Measurements from ENCODE around the gene WDR87. TPM values are rescaled to one million over a fixed set of nuclear protein-coding genes. Genes with fewer than 3 reads are reported as not detected.

Gene WDR87
- total RNA-seq, 1 experiment from 2014 or later, result not detected

DNA sequence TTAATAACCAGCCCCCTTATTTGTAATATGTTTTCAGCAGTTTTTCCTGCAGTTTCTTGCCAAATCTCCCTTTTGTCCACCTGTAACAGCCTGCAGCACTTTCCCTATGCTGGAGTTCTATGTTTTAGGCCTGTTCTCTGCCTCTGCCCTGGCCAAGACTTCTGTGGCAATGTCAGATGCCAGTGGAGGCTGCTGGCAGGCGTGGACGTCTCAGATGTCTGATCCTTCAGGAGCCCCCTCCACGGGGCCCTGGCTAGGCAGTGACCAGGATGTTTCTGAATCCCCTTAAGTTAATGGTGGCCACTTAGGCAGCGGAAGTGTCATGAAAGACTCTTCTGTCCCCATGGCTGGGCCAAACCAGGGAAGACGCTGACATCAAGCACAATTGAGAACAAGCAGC lies 41.4 kb upstream of the WDR87 start:
- Mint-ChIP-seq H3K4me1 (ENCODE audit: low read depth, unreplicated experiment) (peaks cover 21% of the 10 kb centered on the region), H3K9me3 (ENCODE audit: low read depth, unreplicated experiment) (no peaks in the 10 kb centered on the region), H3K27ac (ENCODE audit: unreplicated experiment) (no peak overlapping the region), H3K36me3 (ENCODE audit: insufficient read depth, unreplicated experiment) (peaks cover 4% of the 10 kb centered on the region), H3K27me3 (ENCODE audit: unreplicated experiment) (no peaks in the 10 kb centered on the region), H3K4me3 (ENCODE audit: low read depth, unreplicated experiment) (no peak overlapping the region)
- no peak for DNase-seq
- TF ChIP-seq, protein P1, sequence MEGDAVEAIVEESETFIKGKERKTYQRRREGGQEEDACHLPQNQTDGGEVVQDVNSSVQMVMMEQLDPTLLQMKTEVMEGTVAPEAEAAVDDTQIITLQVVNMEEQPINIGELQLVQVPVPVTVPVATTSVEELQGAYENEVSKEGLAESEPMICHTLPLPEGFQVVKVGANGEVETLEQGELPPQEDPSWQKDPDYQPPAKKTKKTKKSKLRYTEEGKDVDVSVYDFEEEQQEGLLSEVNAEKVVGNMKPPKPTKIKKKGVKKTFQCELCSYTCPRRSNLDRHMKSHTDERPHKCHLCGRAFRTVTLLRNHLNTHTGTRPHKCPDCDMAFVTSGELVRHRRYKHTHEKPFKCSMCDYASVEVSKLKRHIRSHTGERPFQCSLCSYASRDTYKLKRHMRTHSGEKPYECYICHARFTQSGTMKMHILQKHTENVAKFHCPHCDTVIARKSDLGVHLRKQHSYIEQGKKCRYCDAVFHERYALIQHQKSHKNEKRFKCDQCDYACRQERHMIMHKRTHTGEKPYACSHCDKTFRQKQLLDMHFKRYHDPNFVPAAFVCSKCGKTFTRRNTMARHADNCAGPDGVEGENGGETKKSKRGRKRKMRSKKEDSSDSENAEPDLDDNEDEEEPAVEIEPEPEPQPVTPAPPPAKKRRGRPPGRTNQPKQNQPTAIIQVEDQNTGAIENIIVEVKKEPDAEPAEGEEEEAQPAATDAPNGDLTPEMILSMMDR (IDR thresholded peaks at IDR 0.05; ENCODE audit: unreplicated experiment), result no peak
- CTCF ChIA-PET, result no interaction called here
- BruUV-seq (replicated peaks), result no TSS peak
- intact Hi-C loops (cut with micrococcal nuclease; ENCODE audit: unreplicated experiment), result no loop called here

- H3K27me3 Mint-ChIP-seq (ENCODE audit: unreplicated experiment), result no peaks in the 10 kb centered on the region
- intact Hi-C loops (cut with micrococcal nuclease; ENCODE audit: unreplicated experiment), result no loop called here
- BruUV-seq (replicated peaks), result no TSS peak
- H3K4me3 Mint-ChIP-seq (ENCODE audit: low read depth, unreplicated experiment), result no peak overlapping the region
- TF ChIP-seq, protein P1 (IDR thresholded peaks at IDR 0.05; ENCODE audit: unreplicated experiment), result no peak
- no peak overlapping the region for H3K27ac Mint-ChIP-seq (ENCODE audit: unreplicated experiment)
- H3K9me3 Mint-ChIP-seq (ENCODE audit: low read depth, unreplicated experiment), result no peaks in the 10 kb centered on the region
- CTCF ChIA-PET, result no interaction called here
- no peak for DNase-seq
- peaks cover 15% of the 10 kb centered on the region for H3K36me3 Mint-ChIP-seq (ENCODE audit: insufficient read depth, unreplicated experiment)
- peaks cover 35% of the 10 kb centered on the region for H3K4me1 Mint-ChIP-seq (ENCODE audit: low read depth, unreplicated experiment)
These were observed 39.7 kb upstream of the WDR87 start for GRCh38 chr19:37946132-37946531.

DNA sequence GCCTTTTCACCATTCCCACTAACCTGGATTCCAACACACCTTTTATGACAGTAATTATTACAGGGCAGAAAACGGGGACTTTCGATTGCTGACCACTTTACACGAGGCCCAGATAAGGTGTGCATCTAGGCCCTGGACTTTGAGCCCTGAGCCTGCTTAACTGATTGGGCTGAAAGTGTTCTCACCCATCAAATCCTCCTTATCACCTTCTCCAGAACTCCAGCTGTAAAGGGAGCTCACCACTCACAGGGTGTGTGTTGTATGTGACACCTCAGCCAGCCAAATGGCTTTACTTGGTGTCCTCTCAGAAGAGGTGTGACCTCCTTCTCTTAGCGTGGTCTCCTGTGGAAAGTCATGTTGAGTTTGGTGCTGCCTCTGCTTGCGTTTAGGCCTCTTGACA lies 37.1 kb upstream of the WDR87 start:
- no TSS peak for BruUV-seq (replicated peaks)
- CTCF ChIA-PET, result interaction anchor here (0.6 to 1.2 kb wide), 3 partner anchors 11 to 228 kb away, joined by 3 to 9 read pairs (median 4); no protein-coding TSS in a partner anchor
- H3K9me3 Mint-ChIP-seq (ENCODE audit: low read depth, unreplicated experiment), result no peaks in the 10 kb centered on the region
- H3K27me3 Mint-ChIP-seq (ENCODE audit: unreplicated experiment), result no peaks in the 10 kb centered on the region
- intact Hi-C loops (cut with micrococcal nuclease; ENCODE audit: unreplicated experiment), result no loop called here
- H3K4me1 Mint-ChIP-seq (ENCODE audit: low read depth, unreplicated experiment), result peaks cover 46% of the 10 kb centered on the region
- TF ChIP-seq, protein P1 (IDR thresholded peaks at IDR 0.05; ENCODE audit: unreplicated experiment), result no peak
- H3K27ac Mint-ChIP-seq (ENCODE audit: unreplicated experiment), result no peak overlapping the region
- H3K36me3 Mint-ChIP-seq (ENCODE audit: insufficient read depth, unreplicated experiment), result peaks cover 12% of the 10 kb centered on the region
- no peak for DNase-seq
- no peak overlapping the region for H3K4me3 Mint-ChIP-seq (ENCODE audit: low read depth, unreplicated experiment)

GRCh38 chr19:37942516-37942902 lies 36.1 kb upstream of the WDR87 start:
- no peaks in the 10 kb centered on the region for H3K27me3 Mint-ChIP-seq (ENCODE audit: unreplicated experiment)
- CTCF ChIA-PET, result no interaction called here
- peaks cover 46% of the 10 kb centered on the region for H3K4me1 Mint-ChIP-seq (ENCODE audit: low read depth, unreplicated experiment)
- peaks cover 12% of the 10 kb centered on the region for H3K36me3 Mint-ChIP-seq (ENCODE audit: insufficient read depth, unreplicated experiment)
- no peak overlapping the region for H3K4me3 Mint-ChIP-seq (ENCODE audit: low read depth, unreplicated experiment)
- DNase-seq, result no peak
- intact Hi-C loops (cut with micrococcal nuclease; ENCODE audit: unreplicated experiment), result no loop called here
- H3K9me3 Mint-ChIP-seq (ENCODE audit: low read depth, unreplicated experiment), result no peaks in the 10 kb centered on the region
- TF ChIP-seq, protein P1 (IDR thresholded peaks at IDR 0.05; ENCODE audit: unreplicated experiment), result no peak
- H3K27ac Mint-ChIP-seq (ENCODE audit: unreplicated experiment), result peak overlapping the region; percentile 25
- BruUV-seq (replicated peaks), result no TSS peak

All from Calu3 (cell line).